ENCODE results near the gene LYPD3.

The LYPD3 gene

DNA sequence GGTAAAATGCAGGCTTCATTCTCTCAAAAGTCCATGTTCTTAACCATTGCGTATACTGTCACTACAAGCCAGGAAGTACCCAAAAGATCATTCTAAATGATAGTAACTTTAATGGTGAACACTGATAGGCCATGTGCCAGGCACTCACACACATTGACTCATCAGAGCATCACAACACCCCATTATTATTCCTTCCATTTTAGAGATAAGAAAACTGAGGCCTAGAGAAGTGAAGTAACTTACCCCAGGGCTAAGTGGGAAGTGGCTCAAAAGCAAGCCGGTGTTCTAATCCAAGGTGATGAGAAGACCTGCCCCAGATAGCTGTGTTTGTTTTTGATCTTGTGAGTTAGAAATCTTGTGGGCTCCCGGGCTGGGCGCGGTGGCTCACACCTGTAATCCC lies 40.5 kb upstream of the LYPD3 start:
- no peak for DNase-seq (ENCODE audit: low read depth)
- no peak overlapping the region for H3K4me3 ChIP-seq (ENCODE audit: low read depth, low read length)
- TF ChIP-seq, protein P1, sequence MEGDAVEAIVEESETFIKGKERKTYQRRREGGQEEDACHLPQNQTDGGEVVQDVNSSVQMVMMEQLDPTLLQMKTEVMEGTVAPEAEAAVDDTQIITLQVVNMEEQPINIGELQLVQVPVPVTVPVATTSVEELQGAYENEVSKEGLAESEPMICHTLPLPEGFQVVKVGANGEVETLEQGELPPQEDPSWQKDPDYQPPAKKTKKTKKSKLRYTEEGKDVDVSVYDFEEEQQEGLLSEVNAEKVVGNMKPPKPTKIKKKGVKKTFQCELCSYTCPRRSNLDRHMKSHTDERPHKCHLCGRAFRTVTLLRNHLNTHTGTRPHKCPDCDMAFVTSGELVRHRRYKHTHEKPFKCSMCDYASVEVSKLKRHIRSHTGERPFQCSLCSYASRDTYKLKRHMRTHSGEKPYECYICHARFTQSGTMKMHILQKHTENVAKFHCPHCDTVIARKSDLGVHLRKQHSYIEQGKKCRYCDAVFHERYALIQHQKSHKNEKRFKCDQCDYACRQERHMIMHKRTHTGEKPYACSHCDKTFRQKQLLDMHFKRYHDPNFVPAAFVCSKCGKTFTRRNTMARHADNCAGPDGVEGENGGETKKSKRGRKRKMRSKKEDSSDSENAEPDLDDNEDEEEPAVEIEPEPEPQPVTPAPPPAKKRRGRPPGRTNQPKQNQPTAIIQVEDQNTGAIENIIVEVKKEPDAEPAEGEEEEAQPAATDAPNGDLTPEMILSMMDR (IDR thresholded peaks at IDR 0.05; ENCODE audit: low read depth, low read length), result no peak
- TF ChIP-seq POLR2A (IDR thresholded peaks at IDR 0.05; ENCODE audit: extremely low read depth, insufficient read length) (no peak), MYC (IDR thresholded peaks at IDR 0.05; ENCODE audit: low read depth, low read length) (no peak)
- TF ChIP-seq, protein P2, sequence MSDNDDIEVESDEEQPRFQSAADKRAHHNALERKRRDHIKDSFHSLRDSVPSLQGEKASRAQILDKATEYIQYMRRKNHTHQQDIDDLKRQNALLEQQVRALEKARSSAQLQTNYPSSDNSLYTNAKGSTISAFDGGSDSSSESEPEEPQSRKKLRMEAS (IDR thresholded peaks at IDR 0.05; ENCODE audit: low read depth, low read length), result no peak

DNA sequence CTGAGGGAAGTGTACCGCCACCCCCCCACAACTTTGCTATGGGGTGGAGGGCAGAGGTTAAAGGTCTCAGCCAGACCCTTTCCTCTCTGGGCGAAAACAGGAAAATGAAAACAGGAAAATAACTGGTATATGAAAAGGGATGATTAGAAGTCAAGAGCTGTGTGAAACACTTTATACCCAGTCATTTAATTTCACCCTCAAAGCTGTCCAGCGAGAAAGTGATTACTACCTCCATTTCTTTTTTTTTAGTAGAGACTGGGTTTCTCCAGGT lies 39.7 kb upstream of the LYPD3 start:
- TF ChIP-seq MYC (IDR thresholded peaks at IDR 0.05; ENCODE audit: low read depth, low read length) (no peak), POLR2A (IDR thresholded peaks at IDR 0.05; ENCODE audit: extremely low read depth, insufficient read length) (no peak)
- TF ChIP-seq, protein P1 (IDR thresholded peaks at IDR 0.05; ENCODE audit: low read depth, low read length), result no peak
- TF ChIP-seq, protein P2 (IDR thresholded peaks at IDR 0.05; ENCODE audit: low read depth, low read length), result no peak
- no peak overlapping the region for H3K4me3 ChIP-seq (ENCODE audit: low read depth, low read length)
- no peak for DNase-seq (ENCODE audit: low read depth)

DNA sequence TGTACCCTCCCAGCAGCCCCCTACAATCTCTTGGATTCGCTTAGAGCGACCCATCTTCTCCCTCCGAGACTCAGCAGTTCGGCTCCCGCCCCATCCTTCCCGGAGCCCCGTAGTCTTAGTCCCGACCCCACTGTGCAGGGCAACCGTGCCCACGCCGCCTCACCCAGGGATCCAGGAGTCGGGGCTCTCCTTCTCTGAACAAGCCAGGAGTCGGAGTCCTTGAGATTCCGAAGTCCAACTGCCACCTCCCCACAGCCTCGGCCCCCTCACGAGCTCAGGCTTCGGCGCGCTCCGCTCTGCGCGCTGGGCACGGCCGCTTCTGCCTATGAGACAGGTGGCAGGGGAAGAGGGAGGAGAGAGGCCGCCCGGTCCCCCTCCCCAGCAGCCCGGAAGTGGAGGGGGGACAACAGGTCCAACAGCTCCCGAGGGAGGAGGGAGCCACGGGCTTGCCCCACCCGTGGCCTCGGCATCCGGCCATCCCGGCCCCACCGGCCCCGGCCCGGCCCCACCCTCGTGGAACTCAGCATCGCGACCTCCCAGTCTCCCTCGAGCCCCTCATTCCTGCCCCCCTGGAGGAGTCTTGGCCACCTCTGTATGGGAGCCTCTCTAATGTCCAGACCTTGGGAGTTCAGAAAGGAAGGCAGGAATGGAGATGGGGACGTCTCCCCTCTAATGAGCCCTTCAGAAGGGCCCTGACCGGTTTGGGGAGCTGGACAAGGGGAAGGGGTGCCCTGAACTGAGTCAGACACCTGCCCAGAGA lies 39.2 kb upstream of the LYPD3 start, which contains the start of gene PHLDB3:
TSS of gene PHLDB3 (minus strand) at position 321 of the 760 bp plus-strand sequence. CDS start 628 bp downstream, outside the sequence.
- no peak for DNase-seq (ENCODE audit: low read depth)
- H3K4me3 ChIP-seq (ENCODE audit: low read depth, low read length), result peak within 1 kb of the TSS; percentile 25
- no peak for TF ChIP-seq POLR2A (IDR thresholded peaks at IDR 0.05; ENCODE audit: extremely low read depth, insufficient read length)
- TF ChIP-seq, protein P2 (IDR thresholded peaks at IDR 0.05; ENCODE audit: low read depth, low read length), result no peak
- TF ChIP-seq MYC (IDR thresholded peaks at IDR 0.05; ENCODE audit: low read depth, low read length), result no peak
- TF ChIP-seq, protein P1 (IDR thresholded peaks at IDR 0.05; ENCODE audit: low read depth, low read length), result no peak

DNA sequence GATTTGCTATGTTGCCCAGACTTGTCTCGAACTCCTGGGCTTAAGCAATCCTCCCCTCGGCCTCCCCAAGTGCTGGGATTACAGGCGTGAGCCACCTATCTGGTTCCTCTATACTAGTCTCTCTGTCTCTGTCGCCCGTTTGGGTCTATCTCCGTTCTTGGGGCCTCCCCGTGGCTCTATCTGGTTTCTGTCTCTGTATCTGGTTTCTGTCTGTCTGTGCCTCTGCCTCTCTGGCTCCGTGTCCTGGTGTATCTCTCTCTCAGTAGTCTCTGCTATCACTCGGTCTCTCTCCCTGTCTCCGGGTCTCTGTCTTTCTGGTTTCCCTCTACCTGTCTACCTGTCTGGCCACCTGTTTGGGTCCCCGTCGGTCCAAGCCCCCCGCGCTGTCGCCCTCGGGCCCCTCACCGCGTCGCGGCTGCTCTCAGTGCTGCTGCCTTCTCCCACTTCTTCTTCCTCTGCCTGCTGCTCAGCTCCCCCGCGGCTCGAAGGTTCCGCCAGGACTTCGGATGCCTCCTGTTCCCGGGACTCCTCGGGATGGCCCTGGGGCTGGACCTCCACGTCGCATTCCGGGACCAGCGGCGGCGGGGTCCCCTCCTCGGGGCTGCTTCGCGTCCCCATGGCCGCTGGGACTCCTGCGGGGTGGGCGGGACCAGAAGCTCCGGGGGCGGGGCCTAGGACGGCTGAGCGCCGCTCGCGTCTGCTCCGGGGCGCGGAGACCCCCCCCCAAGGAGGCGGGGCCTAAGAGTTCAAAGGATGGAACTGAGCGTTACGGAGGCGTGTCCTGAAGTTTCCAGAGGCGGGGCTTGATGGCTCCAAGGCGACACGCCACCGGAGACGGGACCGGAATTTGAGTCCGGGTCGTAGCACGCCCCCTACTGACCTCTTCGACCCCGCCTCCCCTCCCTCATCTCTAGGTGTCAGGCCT lies 38.4 kb upstream of the LYPD3 start:
- TF ChIP-seq POLR2A (IDR thresholded peaks at IDR 0.05; ENCODE audit: extremely low read depth, insufficient read length) (no peak), MYC (IDR thresholded peaks at IDR 0.05; ENCODE audit: low read depth, low read length) (no peak)
- TF ChIP-seq, protein P2 (IDR thresholded peaks at IDR 0.05; ENCODE audit: low read depth, low read length), result no peak
- TF ChIP-seq, protein P1 (IDR thresholded peaks at IDR 0.05; ENCODE audit: low read depth, low read length), result no peak
- peak; percentile 73 for DNase-seq (ENCODE audit: low read depth)
- H3K4me3 ChIP-seq (ENCODE audit: low read depth, low read length), result peak overlapping the region; percentile 25

DNA sequence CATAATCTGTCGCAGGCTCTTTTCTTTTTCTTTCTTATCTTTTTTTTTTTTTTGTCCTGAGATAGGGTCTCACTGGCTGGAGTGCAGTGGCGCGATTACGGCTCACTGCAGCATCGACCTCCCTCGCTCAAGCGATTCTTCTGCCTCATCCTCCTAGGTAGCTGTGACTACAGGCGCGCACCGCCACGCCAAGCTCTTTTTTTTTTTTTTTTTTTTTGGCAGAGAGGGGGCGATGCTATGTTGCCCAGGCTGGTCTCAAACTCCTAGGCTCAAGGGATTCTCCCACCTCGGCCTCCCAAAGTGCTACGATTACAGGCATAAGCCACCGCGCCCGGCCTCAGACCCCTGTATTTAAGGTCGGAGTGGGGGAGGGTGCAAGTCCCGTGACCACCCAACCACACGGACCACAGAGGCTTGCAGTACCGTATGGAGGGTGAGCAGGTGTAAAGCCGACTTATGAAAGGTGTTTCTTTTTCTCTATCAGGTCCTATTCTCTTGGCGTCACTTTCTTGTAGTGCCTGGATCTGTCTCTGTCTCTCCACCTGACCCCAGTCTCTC lies 37.1 kb upstream of the LYPD3 start:
- TF ChIP-seq, protein P1 (IDR thresholded peaks at IDR 0.05; ENCODE audit: low read depth, low read length), result no peak
- TF ChIP-seq POLR2A (IDR thresholded peaks at IDR 0.05; ENCODE audit: extremely low read depth, insufficient read length), result no peak
- no peak for TF ChIP-seq MYC (IDR thresholded peaks at IDR 0.05; ENCODE audit: low read depth, low read length)
- TF ChIP-seq, protein P2 (IDR thresholded peaks at IDR 0.05; ENCODE audit: low read depth, low read length), result no peak
- H3K4me3 ChIP-seq (ENCODE audit: low read depth, low read length), result no peak overlapping the region
- DNase-seq (ENCODE audit: low read depth), result no peak
